ENCODE data around the gene ATP8B4. TPM values are rescaled to one million over a fixed set of nuclear protein-coding genes. Genes with fewer than 3 reads are reported as not detected.

The ATP8B4 gene
- total and polyA plus RNA-seq, 2 donors (not counting 1 experiment from before 2014, with no cell fraction given): 0.42 TPM; not detected in 1

DNA sequence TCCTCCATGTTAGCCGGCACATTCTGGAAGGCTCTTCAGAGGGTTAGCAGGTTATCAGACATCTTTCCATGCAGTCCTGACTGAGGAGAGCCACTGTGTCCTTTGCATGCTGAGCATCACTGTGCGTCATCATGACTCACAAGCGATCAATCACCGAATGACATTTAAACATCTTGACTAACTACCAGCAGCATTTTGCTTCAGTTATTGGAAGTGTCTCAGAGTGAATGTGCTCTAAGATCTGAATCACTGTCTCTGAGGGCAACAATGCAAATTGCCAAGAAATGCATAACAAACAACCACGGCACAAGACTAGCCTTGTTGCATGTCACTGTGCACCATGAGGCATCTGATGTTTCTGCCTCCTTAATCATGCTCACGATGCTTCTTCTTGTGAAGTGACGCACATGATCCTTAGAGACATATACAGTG lies 18.3 kb upstream of the ATP8B4 start:
- intact Hi-C loops (cut with micrococcal nuclease): no loop called here
- H3K4me3 ChIP-seq (ENCODE audit: control extremely low read depth in 1 of 5, extremely low read depth in 1 of 5, insufficient read depth in 1 of 5, low read depth in 2 of 5, low read length in 4 of 5): no peak overlapping the region
- ChIA-PET POLR2A (no interaction called here), CTCF (no interaction called here)
- 86% methylated on average over 4 of the region's 7 CpGs for WGBS (ENCODE audit: insufficient coverage)
- H3K27me3 ChIP-seq (replicated peaks in 1 of 4; ENCODE audit: control extremely low read depth in 1 of 4, control insufficient read depth in 3 of 4, insufficient read depth in 4 of 4, low read length in 3 of 4): no peaks in the 10 kb centered on the region
- H3K36me3 ChIP-seq (replicated peaks in 1 of 2; ENCODE audit: control extremely low read depth in 1 of 2, control insufficient read depth in 1 of 2, extremely low read depth in 1 of 2, insufficient read depth in 2 of 2, low read length in 1 of 2): no peaks in the 10 kb centered on the region
- no peaks in the 10 kb centered on the region for H3K27me3 Mint-ChIP-seq
- H3K9ac ChIP-seq (ENCODE audit: low read length): no peak overlapping the region
- no peak overlapping the region for H3K4me3 Mint-ChIP-seq
- H3K27ac ChIP-seq (ENCODE audit: low read length in 2 of 2): no peak overlapping the region
- H3K4me1 ChIP-seq (ENCODE audit: control insufficient read depth in 2 of 2, insufficient read depth in 2 of 2, low read length in 2 of 2): no peaks in the 10 kb centered on the region
- no peaks in the 10 kb centered on the region for H3K9me3 ChIP-seq (ENCODE audit: control extremely low read depth in 1 of 3, control insufficient read depth in 2 of 3, insufficient read depth in 1 of 3, low read length in 2 of 3)
- H3K4me2 ChIP-seq (replicated peaks; ENCODE audit: low read depth, low read length, poor library complexity, severe bottlenecking): no peak overlapping the region
- TF ChIP-seq, protein P1, sequence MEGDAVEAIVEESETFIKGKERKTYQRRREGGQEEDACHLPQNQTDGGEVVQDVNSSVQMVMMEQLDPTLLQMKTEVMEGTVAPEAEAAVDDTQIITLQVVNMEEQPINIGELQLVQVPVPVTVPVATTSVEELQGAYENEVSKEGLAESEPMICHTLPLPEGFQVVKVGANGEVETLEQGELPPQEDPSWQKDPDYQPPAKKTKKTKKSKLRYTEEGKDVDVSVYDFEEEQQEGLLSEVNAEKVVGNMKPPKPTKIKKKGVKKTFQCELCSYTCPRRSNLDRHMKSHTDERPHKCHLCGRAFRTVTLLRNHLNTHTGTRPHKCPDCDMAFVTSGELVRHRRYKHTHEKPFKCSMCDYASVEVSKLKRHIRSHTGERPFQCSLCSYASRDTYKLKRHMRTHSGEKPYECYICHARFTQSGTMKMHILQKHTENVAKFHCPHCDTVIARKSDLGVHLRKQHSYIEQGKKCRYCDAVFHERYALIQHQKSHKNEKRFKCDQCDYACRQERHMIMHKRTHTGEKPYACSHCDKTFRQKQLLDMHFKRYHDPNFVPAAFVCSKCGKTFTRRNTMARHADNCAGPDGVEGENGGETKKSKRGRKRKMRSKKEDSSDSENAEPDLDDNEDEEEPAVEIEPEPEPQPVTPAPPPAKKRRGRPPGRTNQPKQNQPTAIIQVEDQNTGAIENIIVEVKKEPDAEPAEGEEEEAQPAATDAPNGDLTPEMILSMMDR (IDR thresholded peaks at IDR 0.05): no peak
- no peak for TF ChIP-seq EZH2 (IDR thresholded peaks at IDR 0.05; ENCODE audit: borderline replicate concordance, insufficient read depth, low read depth, low read length, poor library complexity, severe bottlenecking)
- peaks cover 19% of the 10 kb centered on the region for H3K4me1 Mint-ChIP-seq
- ATAC-seq (ENCODE audit: low read depth): no peak
- H3K27ac Mint-ChIP-seq: no peak overlapping the region
- no peak overlapping the region for H2AFZ ChIP-seq (ENCODE audit: insufficient read depth, low read depth, low read length, poor library complexity, severe bottlenecking)
- no peaks in the 10 kb centered on the region for H3K79me2 ChIP-seq (ENCODE audit: control insufficient read depth, insufficient read depth, low read length)
- no peak for DNase-seq
- H4K20me1 ChIP-seq (ENCODE audit: control insufficient read depth, insufficient read depth, low read length, poor library complexity, severe bottlenecking): no peaks in the 10 kb centered on the region
- H3K9me3 Mint-ChIP-seq (ENCODE audit: insufficient read depth): no peaks in the 10 kb centered on the region

DNA sequence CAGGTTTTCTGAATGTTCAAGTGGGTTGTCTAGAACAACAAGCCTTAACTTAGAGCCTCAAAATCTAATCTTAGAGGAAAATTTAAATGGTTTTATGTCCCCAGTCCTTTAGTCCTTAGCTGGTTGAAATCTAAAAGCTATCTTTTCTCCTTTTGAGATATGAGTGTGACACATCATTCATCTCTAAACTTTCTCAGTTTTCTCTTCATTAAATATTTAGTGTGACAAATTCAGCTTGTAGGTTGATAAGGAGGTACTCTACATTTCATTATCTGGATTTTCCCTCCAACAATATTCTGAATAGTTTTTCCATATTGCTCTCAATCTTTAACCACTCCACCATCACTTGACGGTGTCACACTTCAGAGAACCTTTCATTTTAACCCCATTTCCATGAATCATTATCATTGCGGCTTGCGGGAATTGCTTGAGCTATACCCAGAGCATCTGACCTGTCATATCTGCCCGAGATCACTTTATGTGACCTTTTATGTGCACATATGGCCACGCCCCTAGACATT lies 16.1 kb upstream of the ATP8B4 start:
- no peak for ATAC-seq (ENCODE audit: low read depth)
- Mint-ChIP-seq H3K27ac (peak overlapping the region; percentile 15), H3K4me1 (peaks cover 19% of the 10 kb centered on the region), H3K27me3 (no peaks in the 10 kb centered on the region), H3K4me3 (peak overlapping the region; percentile 46), H3K9me3 (ENCODE audit: insufficient read depth) (no peaks in the 10 kb centered on the region)
- Histone ChIP-seq H3K9me3 (ENCODE audit: control extremely low read depth in 1 of 3, control insufficient read depth in 2 of 3, insufficient read depth in 1 of 3, low read length in 2 of 3) (no peaks in the 10 kb centered on the region), H3K9ac (ENCODE audit: low read length) (no peak overlapping the region), H2AFZ (ENCODE audit: insufficient read depth, low read depth, low read length, poor library complexity, severe bottlenecking) (peak overlapping the region; percentile 8), H3K79me2 (ENCODE audit: control insufficient read depth, insufficient read depth, low read length) (no peaks in the 10 kb centered on the region), H3K4me2 (replicated peaks; ENCODE audit: low read depth, low read length, poor library complexity, severe bottlenecking) (no peak overlapping the region), H4K20me1 (ENCODE audit: control insufficient read depth, insufficient read depth, low read length, poor library complexity, severe bottlenecking) (no peaks in the 10 kb centered on the region), H3K27ac (ENCODE audit: low read length in 2 of 2) (no peak overlapping the region), H3K4me3 (ENCODE audit: control extremely low read depth in 1 of 5, extremely low read depth in 1 of 5, insufficient read depth in 1 of 5, low read depth in 2 of 5, low read length in 4 of 5) (no peak overlapping the region), H3K36me3 (replicated peaks in 1 of 2; ENCODE audit: control extremely low read depth in 1 of 2, control insufficient read depth in 1 of 2, extremely low read depth in 1 of 2, insufficient read depth in 2 of 2, low read length in 1 of 2) (no peaks in the 10 kb centered on the region), H3K27me3 (replicated peaks in 1 of 4; ENCODE audit: control extremely low read depth in 1 of 4, control insufficient read depth in 3 of 4, insufficient read depth in 4 of 4, low read length in 3 of 4) (no peaks in the 10 kb centered on the region), H3K4me1 (ENCODE audit: control insufficient read depth in 2 of 2, insufficient read depth in 2 of 2, low read length in 2 of 2) (no peaks in the 10 kb centered on the region)
- DNase-seq: no peak
- WGBS (ENCODE audit: insufficient coverage): 36% methylated on average over 3 of the region's 5 CpGs
- TF ChIP-seq EZH2 (IDR thresholded peaks at IDR 0.05; ENCODE audit: borderline replicate concordance, insufficient read depth, low read depth, low read length, poor library complexity, severe bottlenecking): no peak
- TF ChIP-seq, protein P1 (IDR thresholded peaks at IDR 0.05): no peak
- POLR2A ChIA-PET: no interaction called here
- intact Hi-C loops (cut with micrococcal nuclease): no loop called here
- CTCF ChIA-PET: interaction anchor here (0.6 to 1.1 kb wide), 3 partner anchors 9 to 993 kb away, joined by 3 read pairs; no protein-coding TSS in a partner anchor

Measured in B cell (primary cell).